HepG2 (cell line): ENCODE data around the gene ZMPSTE24. TPM values are rescaled to one million over a fixed set of nuclear protein-coding genes. Genes with fewer than 3 reads are reported as not detected.

ENCODE experiments used
- ATAC-seq: fragments of 200-7000 bp; cut with Tn5 transposase; 3 replicates; pipeline ENCODE4 v1.9.1; 2020; ENCODE audit warnings: mild to moderate bottlenecking, moderate library complexity
- BruUV-seq: library from RNA; stranded (reverse); fragments of 400-500 nt; replicated peaks from 2 replicates; lab custom pipeline; 2021; lab: Mats Ljungman, UMichigan
- CTCF ChIA-PET: fragments of 300-600 bp; formaldehyde crosslinking; extraction: SDS; loops from one replicate; lab custom pipeline; 2021; ENCODE audit warnings: low total read pairs, inconsistent platforms, low intra/inter-chr PET ratio; lab: Yijun Ruan, JAX
- POLR2A ChIA-PET: fragments of 350-600 bp; sonication (Branson Sonifier 250); formaldehyde crosslinking; loops from one replicate; lab custom pipeline; 2020; ENCODE audit warnings: antibody characterized with exemption, inconsistent platforms; lab: Yijun Ruan, JAX
- DNase-seq: peaks from one replicate; pipeline ENCODE4 v3.0.0-alpha.2; 2015; ENCODE audit warnings: low spot score
- FAIRE-seq: peaks from 3 replicates; lab custom pipeline; 2011; peaks lifted over from hg19 to GRCh38; lab: Jason Lieb, UNC
- H2AFZ ChIP-seq: one replicate; pipeline ENCODE4 v1.6.1; 2011; ENCODE audit warnings: low read length, inconsistent platforms
- H3K27ac ChIP-seq: fragments of 300-600 bp; 3 replicates; pipeline ENCODE4 v1.8.0; 2011; ENCODE audit warnings: mixed run types, mild to moderate bottlenecking, mixed read lengths, low read length, inconsistent platforms; ENCODE audit not compliant: insufficient read depth; ENCODE audit errors: extremely low read length
- H3K27me3 ChIP-seq, 2 experiments: fragments of 200-600 bp in 1 of 2; 2 replicates in 1 of 2; 3 replicates in 1 of 2; pipeline versions ENCODE4 v1.6.0 to v1.8.0; 2011; ENCODE audit warnings: low read length in 2 of 2, mild to moderate bottlenecking in 2 of 2, moderate library complexity in 2 of 2, inconsistent platforms in 1 of 2; ENCODE audit not compliant: insufficient read depth in 2 of 2, control insufficient read depth in 1 of 2
- H3K36me3 ChIP-seq, 2 experiments: fragments of 200-600 bp in 1 of 2; replicated peaks in 1 of 2; 2 replicates in 1 of 2; 3 replicates in 1 of 2; pipeline versions ENCODE4 v1.5.1 to v1.8.0; 2011; ENCODE audit warnings: low read length in 2 of 2, inconsistent platforms in 1 of 2; ENCODE audit not compliant: insufficient read depth in 2 of 2, control insufficient read depth in 1 of 2
- H3K4me1 ChIP-seq: 2 replicates; pipeline ENCODE4 v1.5.1; 2012; ENCODE audit warnings: low read length, inconsistent platforms; ENCODE audit not compliant: insufficient read depth
- H3K4me2 ChIP-seq: 2 replicates; pipeline ENCODE4 v1.6.0; 2011; ENCODE audit warnings: low read depth, low read length, inconsistent platforms
- H3K4me3 ChIP-seq, 3 experiments: fragments of 200-600 bp in 1 of 3; sonication (generic), shearing (Covaris generic) in 1 of 3; replicated peaks in 1 of 3; 2 replicates each; pipeline ENCODE4 v1.5.1; 2011 to 2016; ENCODE audit warnings: low read length in 3 of 3, inconsistent platforms in 2 of 3, low read depth in 2 of 3, mild to moderate bottlenecking in 2 of 3, control low read depth in 1 of 3, mixed read lengths in 1 of 3; ENCODE audit not compliant: insufficient read depth in 1 of 3
- H3K79me2 ChIP-seq: one replicate; pipeline ENCODE4 v1.6.1; 2011; ENCODE audit warnings: low read length, inconsistent platforms; ENCODE audit not compliant: insufficient read depth
- H3K9ac ChIP-seq: 2 replicates; pipeline ENCODE4 v1.6.0; 2011; ENCODE audit warnings: mild to moderate bottlenecking, low read depth, low read length, inconsistent platforms; ENCODE audit not compliant: insufficient read depth
- H3K9me3 ChIP-seq: 2 replicates; pipeline ENCODE4 v1.5.1; 2012; ENCODE audit warnings: mild to moderate bottlenecking, low read length
- H4K20me1 ChIP-seq: 2 replicates; pipeline ENCODE4 v1.6.0; 2011; ENCODE audit warnings: inconsistent platforms, mild to moderate bottlenecking, low read length, moderate library complexity; ENCODE audit not compliant: insufficient read depth
- ZBTB33 ChIP-seq: sonication (generic); formaldehyde crosslinking; IDR thresholded peaks from 2 replicates; pipeline ENCODE4 v1.4.0; 2020; ENCODE audit warnings: missing genetic modification reagents
- ZMYM4 ChIP-seq: sonication (generic); formaldehyde crosslinking; IDR thresholded peaks from 2 replicates; pipeline ENCODE4 v1.8.1; 2023; ENCODE audit warnings: mild to moderate bottlenecking, missing genetic modification reagents
- ZNF781 ChIP-seq: sonication (generic); formaldehyde crosslinking; IDR thresholded peaks from 2 replicates; pipeline ENCODE4 v1.5.1; 2020; ENCODE audit warnings: borderline replicate concordance, mild to moderate bottlenecking, missing genetic modification reagents; ENCODE audit errors: not compliant biosample characterization
- WGBS: methylation state at CpG from one replicate; pipeline ENCODE4 v1.1.6; 2017; ENCODE audit warnings: low lambda C conversion rate; 5-methylcytosine and 5-hydroxymethylcytosine counted together
- in situ Hi-C: cut with HindIII; loops from 2 replicates; pipeline ENCODE4 v1.10.0; 2017; ENCODE audit warnings: low pct_unique_long_range_greater_than_20kb; ENCODE audit not compliant: extremely low pct_ligation_motif_present
- intact Hi-C: fragments of 100-400 bp; cut with micrococcal nuclease; formaldehyde crosslinking; loops from one replicate; pipeline ENCODE4 v1.10.0; 2022; ENCODE audit not compliant: unreplicated experiment
- polyA plus RNA-seq, 8 experiments: library from polyadenylated mRNA; depleted of rRNA in 3 of 8; stranded (reverse) in 7 of 8; unstranded in 1 of 8; fragments of >200 nt; fragmentation: Illumina TruSeq in 4 of 8; extraction: Trizol in 4 of 8; gene quantifications; 2 replicates each; pipeline versions ENCODE4 v1.2.1 to v1.2.3, GENCODE V29; 2011 to 2016; ENCODE audit warnings: low read depth in 4 of 8, missing spikeins in 1 of 8, mixed read lengths in 1 of 8; ENCODE audit not compliant: insufficient read depth in 1 of 8
- total RNA-seq, 5 experiments: library from RNA; depleted of rRNA; stranded (reverse); fragments of >200 nt; fragmentation: Illumina TruSeq; extraction: Trizol; gene quantifications; 2 replicates each; pipeline ENCODE4 v1.2.3, GENCODE V29; 2016; ENCODE audit warnings: low read depth in 1 of 5
- TF ChIP-seq, protein P1 (sequence below): sonication (generic); formaldehyde crosslinking; IDR thresholded peaks from 2 replicates; pipeline ENCODE4 v1.5.0; 2020; ENCODE audit warnings: mild to moderate bottlenecking, missing genetic modification reagents, moderate library complexity

ZMPSTE24 gene
- total and polyA plus RNA-seq, 2 of the 13 experiments (the other 11 are each of a cell fraction or from before 2014, with no cell fraction given) = 13.6 to 60.2 TPM

GRCh38 chr1:40310983-40311642, 53.1 kb downstream of the ZMPSTE24 start:
- POLR2A ChIA-PET = no interaction called here
- ATAC-seq (no peak), FAIRE-seq (no peak), DNase-seq (no peak)
- intact Hi-C loops = loop anchor here (10.0 kb wide), 1 partner anchor 56 kb away; the partner anchor contains the start of gene ZMPSTE24
- Histone ChIP-seq H3K9ac (no peak overlapping the region), H3K9me3 (no peaks in the 10 kb centered on the region), H3K4me3 (no peak overlapping the region), H3K36me3 (peaks cover 0 to 9% of the 10 kb centered on the region in 2 experiments; a peak in 1 of 5 replicates), H2AFZ (no peak overlapping the region), H3K79me2 (no peaks in the 10 kb centered on the region), H4K20me1 (no peaks in the 10 kb centered on the region), H3K27ac (no peak overlapping the region), H3K4me1 (peaks cover 38% of the 10 kb centered on the region), H3K4me2 (no peak overlapping the region), H3K27me3 (no peaks in the 10 kb centered on the region)
- 97% methylated on average over 19 of the region's 22 CpGs for WGBS
- no TSS peak for BruUV-seq
- TF ChIP-seq ZNF781 (no peak), ZBTB33 (CRISPR knock-in tag) (peak; percentile 96), ZMYM4 (CRISPR knock-in tag) (no peak)
- TF ChIP-seq, protein P1, sequence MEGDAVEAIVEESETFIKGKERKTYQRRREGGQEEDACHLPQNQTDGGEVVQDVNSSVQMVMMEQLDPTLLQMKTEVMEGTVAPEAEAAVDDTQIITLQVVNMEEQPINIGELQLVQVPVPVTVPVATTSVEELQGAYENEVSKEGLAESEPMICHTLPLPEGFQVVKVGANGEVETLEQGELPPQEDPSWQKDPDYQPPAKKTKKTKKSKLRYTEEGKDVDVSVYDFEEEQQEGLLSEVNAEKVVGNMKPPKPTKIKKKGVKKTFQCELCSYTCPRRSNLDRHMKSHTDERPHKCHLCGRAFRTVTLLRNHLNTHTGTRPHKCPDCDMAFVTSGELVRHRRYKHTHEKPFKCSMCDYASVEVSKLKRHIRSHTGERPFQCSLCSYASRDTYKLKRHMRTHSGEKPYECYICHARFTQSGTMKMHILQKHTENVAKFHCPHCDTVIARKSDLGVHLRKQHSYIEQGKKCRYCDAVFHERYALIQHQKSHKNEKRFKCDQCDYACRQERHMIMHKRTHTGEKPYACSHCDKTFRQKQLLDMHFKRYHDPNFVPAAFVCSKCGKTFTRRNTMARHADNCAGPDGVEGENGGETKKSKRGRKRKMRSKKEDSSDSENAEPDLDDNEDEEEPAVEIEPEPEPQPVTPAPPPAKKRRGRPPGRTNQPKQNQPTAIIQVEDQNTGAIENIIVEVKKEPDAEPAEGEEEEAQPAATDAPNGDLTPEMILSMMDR (CRISPR knock-in tag) = peak; percentile 21; the same call in 1 of the 2 replicates
- in situ Hi-C loops = no loop called here
- CTCF ChIA-PET = no interaction called here
